Measurements from ENCODE around the gene DGKQ. TPM values are rescaled to one million over a fixed set of nuclear protein-coding genes. Genes with fewer than 3 reads are reported as not detected.

Gene DGKQ
- total and polyA plus RNA-seq, 9 of the 15 experiments (the other 6 are each of a cell fraction or from before 2014, with no cell fraction given) = 0.17 to 22.0 (median 5.6) TPM

DNA sequence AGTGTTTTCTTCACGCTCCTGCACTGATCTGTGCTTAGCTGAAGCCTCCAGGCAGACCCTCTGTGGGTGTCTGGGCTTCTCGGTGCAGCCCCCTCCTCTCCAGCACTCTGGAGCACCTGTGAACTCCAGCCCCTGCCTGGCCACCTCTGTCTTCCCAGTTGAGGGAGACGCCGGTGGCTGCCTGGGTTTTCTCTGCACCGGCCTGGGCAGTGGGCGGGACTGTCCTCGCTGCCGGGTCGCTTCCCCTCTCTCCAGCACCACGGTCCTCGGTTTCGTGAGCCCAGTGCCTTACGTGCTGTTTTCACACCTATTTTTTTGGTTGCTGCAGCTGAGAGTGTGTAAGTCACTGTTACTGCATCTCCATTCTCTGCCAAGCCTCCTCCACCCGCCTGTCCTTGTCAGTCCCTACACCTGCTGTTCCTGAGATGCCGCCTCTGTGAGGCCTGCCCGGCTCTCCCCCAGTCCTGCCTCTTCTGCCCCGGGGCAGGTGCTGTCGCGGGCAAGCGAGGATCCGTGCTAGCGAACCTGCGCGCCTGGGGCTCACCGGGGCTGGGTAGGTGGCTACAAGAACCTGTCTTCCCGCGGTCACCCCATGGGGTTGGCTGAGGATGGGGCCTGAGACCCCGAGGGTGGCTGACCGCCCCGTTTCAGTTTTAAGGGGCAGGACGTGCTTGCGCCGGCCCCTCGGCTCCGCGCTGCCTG lies 35.6 kb upstream of the DGKQ start:
- Histone ChIP-seq H3K4me2 (ENCODE audit: insufficient read depth, low read length) (peak overlapping the region; percentile 79), H2AFZ (ENCODE audit: low read depth, low read length) (peak overlapping the region; percentile 88), H3K4me3 (peak overlapping the region; percentile 52), H3K9me1 (ENCODE audit: control insufficient read depth, insufficient read depth, low read length) (peaks cover 4% of the 10 kb centered on the region), H3K36me3 (ENCODE audit: control insufficient read depth, insufficient read depth, low read length) (peaks cover 12% of the 10 kb centered on the region; the same call in 2 of the 3 replicates), H3K27me3 (ENCODE audit: control insufficient read depth in 2 of 2, insufficient read depth in 2 of 2, low read length in 2 of 2) (no peaks in the 10 kb centered on the region), H3K4me1 (replicated peaks in 1 of 2; ENCODE audit: control insufficient read depth in 2 of 2, insufficient read depth in 2 of 2, low read length in 2 of 2) (peaks cover 14 to 61% of the 10 kb centered on the region in 2 experiments; a peak in 4 of 5 replicates), H4K20me1 (replicated peaks; ENCODE audit: control insufficient read depth, insufficient read depth, low read length) (no peaks in the 10 kb centered on the region), H3K9ac (ENCODE audit: insufficient read depth in 1 of 2, low read depth in 2 of 2, low read length in 2 of 2) (peak overlapping the region; percentile 49 to 91; a peak in 3 of 4 replicates), H3K79me2 (ENCODE audit: control insufficient read depth, insufficient read depth, low read length) (peaks cover 12% of the 10 kb centered on the region), H3K9me3 (replicated peaks; ENCODE audit: control insufficient read depth, insufficient read depth, low read depth, low read length) (no peaks in the 10 kb centered on the region), H3K27ac (ENCODE audit: extremely low read depth, low read depth, low read length) (no peak overlapping the region)
- no TSS peak for BruUV-seq (replicated peaks)
- POLR2A ChIA-PET = interaction anchor here (0.8 to 0.9 kb wide), 2 partner anchors 24 to 40 kb away, joined by 3 read pairs; no protein-coding TSS in a partner anchor
- intact Hi-C loops (cut with micrococcal nuclease) (no loop called here), in situ Hi-C loops (cut with MboI) (no loop called here)
- FAIRE-seq = no peak
- CTCF ChIA-PET (ENCODE audit: low intra/inter-chr PET ratio) = no interaction called here
- no peak for DNase-seq (ENCODE audit: extremely low read depth in 1 of 4, low spot score in 3 of 4)
- no peak for ATAC-seq
- WGBS (ENCODE audit: insufficient coverage, low coverage, missing lambda C conversion rate) = 14% methylated on average over 28 of the region's 36 CpGs
- TF ChIP-seq RFX7 (CRISPR knock-in tag; IDR thresholded peaks at IDR 0.05) (no peak), TCF3 (CRISPR knock-in tag; IDR thresholded peaks at IDR 0.05) (no peak), ZC3H4 (CRISPR knock-in tag; IDR thresholded peaks at IDR 0.05; ENCODE audit: borderline replicate concordance) (no peak), NONO (IDR thresholded peaks at IDR 0.05; ENCODE audit: low read depth in 2 of 2, low read length in 1 of 2) (no peak), BRD9 (IDR thresholded peaks at IDR 0.05; ENCODE audit: low read depth, partially characterized antibody) (no peak), POLR2A (conservative IDR thresholded peaks at IDR 0.05) (no peak), POLR3A (IDR thresholded peaks at IDR 0.05; ENCODE audit: borderline replicate concordance, extremely low read depth, insufficient read depth, insufficient read length) (no peak), ASH1L (IDR thresholded peaks at IDR 0.05; ENCODE audit: borderline replicate concordance, low read depth, partially characterized antibody) (no peak), HDGF (IDR thresholded peaks at IDR 0.05) (0 out of 2 replicates have a peak, but pooled peaks have one; percentile 37), CTBP1 (IDR thresholded peaks at IDR 0.05; ENCODE audit: borderline replicate concordance) (0 out of 2 replicates have a peak, but pooled peaks have one; percentile 25), ATF7 (IDR thresholded peaks at IDR 0.05) (peak; percentile 11; the same call in 1 of the 2 replicates), MTA1 (IDR thresholded peaks at IDR 0.05; ENCODE audit: borderline replicate concordance) (no peak), SRF (CRISPR knock-in tag; IDR thresholded peaks at IDR 0.05) (no peak), TSC22D4 (tag; IDR thresholded peaks at IDR 0.05) (no peak), SMARCA5 (IDR thresholded peaks at IDR 0.05) (peak; percentile 43; the same call in 1 of the 2 replicates), ZNF184 (CRISPR knock-in tag; IDR thresholded peaks at IDR 0.05) (no peak)
- TF ChIP-seq, protein P1, sequence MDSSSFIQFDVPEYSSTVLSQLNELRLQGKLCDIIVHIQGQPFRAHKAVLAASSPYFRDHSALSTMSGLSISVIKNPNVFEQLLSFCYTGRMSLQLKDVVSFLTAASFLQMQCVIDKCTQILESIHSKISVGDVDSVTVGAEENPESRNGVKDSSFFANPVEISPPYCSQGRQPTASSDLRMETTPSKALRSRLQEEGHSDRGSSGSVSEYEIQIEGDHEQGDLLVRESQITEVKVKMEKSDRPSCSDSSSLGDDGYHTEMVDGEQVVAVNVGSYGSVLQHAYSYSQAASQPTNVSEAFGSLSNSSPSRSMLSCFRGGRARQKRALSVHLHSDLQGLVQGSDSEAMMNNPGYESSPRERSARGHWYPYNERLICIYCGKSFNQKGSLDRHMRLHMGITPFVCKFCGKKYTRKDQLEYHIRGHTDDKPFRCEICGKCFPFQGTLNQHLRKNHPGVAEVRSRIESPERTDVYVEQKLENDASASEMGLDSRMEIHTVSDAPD (CRISPR knock-in tag; IDR thresholded peaks at IDR 0.05) = no peak
- TF ChIP-seq, protein P2, sequence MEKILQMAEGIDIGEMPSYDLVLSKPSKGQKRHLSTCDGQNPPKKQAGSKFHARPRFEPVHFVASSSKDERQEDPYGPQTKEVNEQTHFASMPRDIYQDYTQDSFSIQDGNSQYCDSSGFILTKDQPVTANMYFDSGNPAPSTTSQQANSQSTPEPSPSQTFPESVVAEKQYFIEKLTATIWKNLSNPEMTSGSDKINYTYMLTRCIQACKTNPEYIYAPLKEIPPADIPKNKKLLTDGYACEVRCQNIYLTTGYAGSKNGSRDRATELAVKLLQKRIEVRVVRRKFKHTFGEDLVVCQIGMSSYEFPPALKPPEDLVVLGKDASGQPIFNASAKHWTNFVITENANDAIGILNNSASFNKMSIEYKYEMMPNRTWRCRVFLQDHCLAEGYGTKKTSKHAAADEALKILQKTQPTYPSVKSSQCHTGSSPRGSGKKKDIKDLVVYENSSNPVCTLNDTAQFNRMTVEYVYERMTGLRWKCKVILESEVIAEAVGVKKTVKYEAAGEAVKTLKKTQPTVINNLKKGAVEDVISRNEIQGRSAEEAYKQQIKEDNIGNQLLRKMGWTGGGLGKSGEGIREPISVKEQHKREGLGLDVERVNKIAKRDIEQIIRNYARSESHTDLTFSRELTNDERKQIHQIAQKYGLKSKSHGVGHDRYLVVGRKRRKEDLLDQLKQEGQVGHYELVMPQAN (IDR thresholded peaks at IDR 0.05; ENCODE audit: borderline replicate concordance) = no peak
- TF ChIP-seq, protein P3, sequence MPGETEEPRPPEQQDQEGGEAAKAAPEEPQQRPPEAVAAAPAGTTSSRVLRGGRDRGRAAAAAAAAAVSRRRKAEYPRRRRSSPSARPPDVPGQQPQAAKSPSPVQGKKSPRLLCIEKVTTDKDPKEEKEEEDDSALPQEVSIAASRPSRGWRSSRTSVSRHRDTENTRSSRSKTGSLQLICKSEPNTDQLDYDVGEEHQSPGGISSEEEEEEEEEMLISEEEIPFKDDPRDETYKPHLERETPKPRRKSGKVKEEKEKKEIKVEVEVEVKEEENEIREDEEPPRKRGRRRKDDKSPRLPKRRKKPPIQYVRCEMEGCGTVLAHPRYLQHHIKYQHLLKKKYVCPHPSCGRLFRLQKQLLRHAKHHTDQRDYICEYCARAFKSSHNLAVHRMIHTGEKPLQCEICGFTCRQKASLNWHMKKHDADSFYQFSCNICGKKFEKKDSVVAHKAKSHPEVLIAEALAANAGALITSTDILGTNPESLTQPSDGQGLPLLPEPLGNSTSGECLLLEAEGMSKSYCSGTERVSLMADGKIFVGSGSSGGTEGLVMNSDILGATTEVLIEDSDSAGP (CRISPR knock-in tag; IDR thresholded peaks at IDR 0.05) = 0 out of 2 replicates have a peak, but pooled peaks have one; percentile 19
